ENCODE data around the gene MCUB.

DNA sequence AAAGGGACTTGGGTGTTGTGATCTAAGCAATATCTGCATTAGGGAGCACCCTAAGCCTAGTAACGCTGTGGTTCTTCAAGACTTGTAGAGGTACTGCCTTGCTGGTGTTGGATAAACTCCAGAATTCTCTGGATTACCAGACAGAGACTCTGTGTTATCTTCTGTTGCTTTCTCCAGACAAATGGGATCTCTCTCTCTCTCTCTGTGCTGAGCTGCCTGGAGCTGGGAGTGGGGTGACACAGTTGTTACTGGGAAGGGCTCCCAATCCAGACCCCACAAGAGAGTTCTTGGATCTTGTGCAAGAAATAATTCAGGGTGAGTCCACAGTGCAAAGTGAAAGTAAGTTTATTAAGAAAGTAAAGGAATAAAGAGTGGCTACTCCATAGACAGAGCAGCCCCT lies 48.8 kb downstream of the MCUB start:
- TF ChIP-seq EZH2phosphoT487 (IDR thresholded peaks at IDR 0.05; ENCODE audit: insufficient read depth, low read depth) (no peak), EZH2 (IDR thresholded peaks at IDR 0.05; ENCODE audit: insufficient read depth, poor library complexity, severe bottlenecking) (no peak)

Measured in GM23248 (cell line).